Measurements from ENCODE around the gene NLRP5.

- TF ChIP-seq, protein P1, sequence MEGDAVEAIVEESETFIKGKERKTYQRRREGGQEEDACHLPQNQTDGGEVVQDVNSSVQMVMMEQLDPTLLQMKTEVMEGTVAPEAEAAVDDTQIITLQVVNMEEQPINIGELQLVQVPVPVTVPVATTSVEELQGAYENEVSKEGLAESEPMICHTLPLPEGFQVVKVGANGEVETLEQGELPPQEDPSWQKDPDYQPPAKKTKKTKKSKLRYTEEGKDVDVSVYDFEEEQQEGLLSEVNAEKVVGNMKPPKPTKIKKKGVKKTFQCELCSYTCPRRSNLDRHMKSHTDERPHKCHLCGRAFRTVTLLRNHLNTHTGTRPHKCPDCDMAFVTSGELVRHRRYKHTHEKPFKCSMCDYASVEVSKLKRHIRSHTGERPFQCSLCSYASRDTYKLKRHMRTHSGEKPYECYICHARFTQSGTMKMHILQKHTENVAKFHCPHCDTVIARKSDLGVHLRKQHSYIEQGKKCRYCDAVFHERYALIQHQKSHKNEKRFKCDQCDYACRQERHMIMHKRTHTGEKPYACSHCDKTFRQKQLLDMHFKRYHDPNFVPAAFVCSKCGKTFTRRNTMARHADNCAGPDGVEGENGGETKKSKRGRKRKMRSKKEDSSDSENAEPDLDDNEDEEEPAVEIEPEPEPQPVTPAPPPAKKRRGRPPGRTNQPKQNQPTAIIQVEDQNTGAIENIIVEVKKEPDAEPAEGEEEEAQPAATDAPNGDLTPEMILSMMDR (IDR thresholded peaks at IDR 0.05), result no peak
- TF ChIP-seq POLR2AphosphoS5 (IDR thresholded peaks at IDR 0.05; ENCODE audit: low read depth, low read length) (no peak), REST (IDR thresholded peaks at IDR 0.05; ENCODE audit: insufficient read depth in 1 of 2, low read depth in 2 of 2, low read length in 1 of 2) (no peak), TCF7L2 (IDR thresholded peaks at IDR 0.05; ENCODE audit: low read depth, low read length) (no peak), SIN3A (IDR thresholded peaks at IDR 0.05; ENCODE audit: borderline replicate concordance, insufficient read depth, low read depth, low read length) (no peak)
Observed at GRCh38 chr19:56014765-56015164, 28.2 kb downstream of the NLRP5 start.
